CD4-positive, alpha-beta T cell (primary cell): ENCODE measurements around the gene RAPGEF4. TPM values are rescaled to one million over a fixed set of nuclear protein-coding genes. Genes with fewer than 3 reads are reported as not detected.

Experiments used
- ATAC-seq: fragments of 200-7000 bp; cut with Tn5 transposase; one replicate; pipeline ENCODE4 v1.10.0; 2022; ENCODE audit warnings: mild to moderate bottlenecking; ENCODE audit not compliant: poor library complexity
- CTCF ChIA-PET: fragments of 350-600 bp; sonication (Branson Sonifier 250); formaldehyde crosslinking; loops from one replicate; lab custom pipeline; 2021; ENCODE audit warnings: antibody characterized with exemption, inconsistent platforms; lab: Charles Lee
- POLR2A ChIA-PET: fragments of 350-600 bp; sonication (Branson Sonifier 250); formaldehyde crosslinking; loops from one replicate; lab custom pipeline; 2021; ENCODE audit warnings: antibody characterized with exemption, inconsistent platforms; lab: Charles Lee
- DNase-seq, 14 experiments: peaks; one replicate each; pipeline ENCODE4 v3.0.0-alpha.2; 2013 to 2020; ENCODE audit warnings: mixed read lengths in 2 of 14
- H3K27ac ChIP-seq, 2 donors: one replicate each; pipeline versions ENCODE4 v1.5.1 to v1.7.0; 2013; ENCODE audit warnings: low read length in 2 of 2, low read depth in 1 of 2, mild to moderate bottlenecking in 1 of 2
- H3K27me3 ChIP-seq, 2 experiments: 1 replicate in 1 of 2; 2 replicates in 1 of 2; pipeline versions ENCODE4 v1.6.1 to v1.7.0; 2013; ENCODE audit warnings: low read length in 2 of 2, control low read depth in 1 of 2, mild to moderate bottlenecking in 1 of 2, moderate library complexity in 1 of 2; ENCODE audit not compliant: insufficient read depth in 2 of 2, control insufficient read depth in 1 of 2
- H3K36me3 ChIP-seq: one replicate; pipeline ENCODE4 v1.6.1; 2013; ENCODE audit warnings: low read length, control low read depth; ENCODE audit not compliant: insufficient read depth
- H3K4me1 ChIP-seq: one replicate; pipeline ENCODE4 v1.6.1; 2013; ENCODE audit warnings: low read length, control low read depth; ENCODE audit not compliant: insufficient read depth
- H3K4me3 ChIP-seq: one replicate; pipeline ENCODE4 v1.5.1; 2013; ENCODE audit warnings: mild to moderate bottlenecking, low read length, moderate library complexity
- H3K9me3 ChIP-seq, 2 experiments: 1 replicate in 1 of 2; 2 replicates in 1 of 2; pipeline versions ENCODE4 v1.6.1 to v1.7.0; 2013; ENCODE audit warnings: low read length in 2 of 2, mild to moderate bottlenecking in 2 of 2, control low read depth in 1 of 2, moderate library complexity in 1 of 2; ENCODE audit not compliant: control insufficient read depth in 1 of 2, insufficient read depth in 1 of 2
- H3K27ac Mint-ChIP-seq: one replicate; pipeline ENCODE4 v1.8.0; 2020; ENCODE audit warnings: mixed read lengths
- H3K27me3 Mint-ChIP-seq: one replicate; pipeline ENCODE4 v1.8.0; 2021; ENCODE audit warnings: mixed read lengths
- H3K36me3 Mint-ChIP-seq: one replicate; pipeline ENCODE4 v1.8.0; 2021; ENCODE audit warnings: low read depth, mixed read lengths
- H3K4me1 Mint-ChIP-seq: one replicate; pipeline ENCODE4 v1.8.0; 2021; ENCODE audit warnings: low read depth, mixed read lengths
- H3K4me3 Mint-ChIP-seq: one replicate; pipeline ENCODE4 v1.8.0; 2020; ENCODE audit warnings: mild to moderate bottlenecking, mixed read lengths
- H3K9me3 Mint-ChIP-seq: one replicate; pipeline ENCODE4 v1.8.0; 2020; ENCODE audit warnings: mixed read lengths
- intact Hi-C, 2 experiments: fragments of 100-400 bp; cut with DNase I in 1 of 2; cut with micrococcal nuclease in 1 of 2; formaldehyde crosslinking; loops; one replicate each; pipeline versions ENCODE4 v1.15.1 to v1.9.0; 2023 to 2025; cut with DNase I, micrococcal nuclease
- total RNA-seq, 174 experiments: library from RNA in 2 of 174; stranded (reverse) in 2 of 174; gene quantifications; one replicate each; pipeline ENCODE4 v1.2.3 and lab custom pipeline; 2021 to 2026
- TF ChIP-seq, protein P1 (sequence below): fragments of 200-600 bp; IDR thresholded peaks from one replicate; pipeline ENCODE4 v1.8.0; 2022; ENCODE audit warnings: antibody characterized with exemption, mild to moderate bottlenecking

RAPGEF4 gene
- total RNA-seq, 2 experiments from 2014 or later, result 0.69 to 0.73 TPM

- no peaks in the 10 kb centered on the region for H3K9me3 Mint-ChIP-seq
- CTCF ChIA-PET, result no interaction called here
- DNase-seq (no peak), ATAC-seq (no peak)
- Histone ChIP-seq H3K4me1 (peaks cover 3% of the 10 kb centered on the region), H3K27ac (no peak overlapping the region), H3K9me3 (no peaks in the 10 kb centered on the region), H3K36me3 (no peaks in the 10 kb centered on the region), H3K27me3 (peaks cover 0 to 3% of the 10 kb centered on the region in 2 experiments), H3K4me3 (no peak overlapping the region)
- no peak overlapping the region for H3K4me3 Mint-ChIP-seq
- no peak overlapping the region for H3K27ac Mint-ChIP-seq
- peaks cover 14% of the 10 kb centered on the region for H3K27me3 Mint-ChIP-seq
- TF ChIP-seq, protein P1, sequence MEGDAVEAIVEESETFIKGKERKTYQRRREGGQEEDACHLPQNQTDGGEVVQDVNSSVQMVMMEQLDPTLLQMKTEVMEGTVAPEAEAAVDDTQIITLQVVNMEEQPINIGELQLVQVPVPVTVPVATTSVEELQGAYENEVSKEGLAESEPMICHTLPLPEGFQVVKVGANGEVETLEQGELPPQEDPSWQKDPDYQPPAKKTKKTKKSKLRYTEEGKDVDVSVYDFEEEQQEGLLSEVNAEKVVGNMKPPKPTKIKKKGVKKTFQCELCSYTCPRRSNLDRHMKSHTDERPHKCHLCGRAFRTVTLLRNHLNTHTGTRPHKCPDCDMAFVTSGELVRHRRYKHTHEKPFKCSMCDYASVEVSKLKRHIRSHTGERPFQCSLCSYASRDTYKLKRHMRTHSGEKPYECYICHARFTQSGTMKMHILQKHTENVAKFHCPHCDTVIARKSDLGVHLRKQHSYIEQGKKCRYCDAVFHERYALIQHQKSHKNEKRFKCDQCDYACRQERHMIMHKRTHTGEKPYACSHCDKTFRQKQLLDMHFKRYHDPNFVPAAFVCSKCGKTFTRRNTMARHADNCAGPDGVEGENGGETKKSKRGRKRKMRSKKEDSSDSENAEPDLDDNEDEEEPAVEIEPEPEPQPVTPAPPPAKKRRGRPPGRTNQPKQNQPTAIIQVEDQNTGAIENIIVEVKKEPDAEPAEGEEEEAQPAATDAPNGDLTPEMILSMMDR, result no peak
- intact Hi-C loops, result no loop called here
- no peaks in the 10 kb centered on the region for H3K4me1 Mint-ChIP-seq
- POLR2A ChIA-PET, result no interaction called here
- no peaks in the 10 kb centered on the region for H3K36me3 Mint-ChIP-seq
Measured at GRCh38 chr2:172986040-172986439, 250.4 kb downstream of the RAPGEF4 start.

- DNase-seq, result no peak
- H3K4me1 ChIP-seq, result peaks cover 3% of the 10 kb centered on the region
- ChIA-PET CTCF (no interaction called here), POLR2A (no interaction called here)
- no peaks in the 10 kb centered on the region for H3K36me3 Mint-ChIP-seq
- no peaks in the 10 kb centered on the region for H3K36me3 ChIP-seq
- H3K27me3 ChIP-seq, result peaks cover 0 to 3% of the 10 kb centered on the region in 2 experiments
- no peaks in the 10 kb centered on the region for H3K9me3 ChIP-seq
- no peak for ATAC-seq
- H3K4me3 ChIP-seq, result no peak overlapping the region
- intact Hi-C loops, result no loop called here
- TF ChIP-seq, protein P1, result no peak
- no peaks in the 10 kb centered on the region for H3K9me3 Mint-ChIP-seq
- H3K27ac Mint-ChIP-seq, result no peak overlapping the region
- H3K27ac ChIP-seq, result no peak overlapping the region
- H3K4me3 Mint-ChIP-seq, result no peak overlapping the region
- H3K27me3 Mint-ChIP-seq, result peaks cover 14% of the 10 kb centered on the region
- H3K4me1 Mint-ChIP-seq, result no peaks in the 10 kb centered on the region
Measured at GRCh38 chr2:172988728-172989127, 253.1 kb downstream of the RAPGEF4 start.

GRCh38 chr2:172991031-172991430, 255.4 kb downstream of the RAPGEF4 start:
- Mint-ChIP-seq H3K4me1 (no peaks in the 10 kb centered on the region), H3K27me3 (peaks cover 9% of the 10 kb centered on the region), H3K4me3 (no peak overlapping the region), H3K36me3 (no peaks in the 10 kb centered on the region), H3K9me3 (no peaks in the 10 kb centered on the region), H3K27ac (no peak overlapping the region)
- Histone ChIP-seq H3K4me3 (no peak overlapping the region), H3K36me3 (no peaks in the 10 kb centered on the region), H3K9me3 (no peaks in the 10 kb centered on the region), H3K4me1 (no peaks in the 10 kb centered on the region), H3K27me3 (no peaks in the 10 kb centered on the region), H3K27ac (no peak overlapping the region)
- no peak for ATAC-seq
- CTCF ChIA-PET, result interaction anchor here (0.9 kb wide), 1 partner anchor 15 kb away, joined by 3 read pairs; no protein-coding TSS in a partner anchor
- no peak for DNase-seq
- intact Hi-C loops, result no loop called here
- POLR2A ChIA-PET, result no interaction called here
- TF ChIP-seq, protein P1, result no peak
